LNCaP clone FGC (cell line): ENCODE measurements around the gene ZNF142.

Source experiments
- DNase-seq: peaks from one replicate; pipeline ENCODE4 v3.0.0-alpha.2; 2011; ENCODE audit warnings: low read depth
- H3K4me3 ChIP-seq: 2 replicates; pipeline ENCODE4 v1.5.1; 2011; ENCODE audit warnings: mild to moderate bottlenecking, low read depth, low read length, control low read depth
- CTCF ChIP-seq: IDR thresholded peaks from 2 replicates; pipeline ENCODE4 v1.5.1; 2012; ENCODE audit warnings: mild to moderate bottlenecking; ENCODE audit not compliant: control insufficient read depth, insufficient read depth; ENCODE audit errors: extremely low read depth

Gene ZNF142

GRCh38 chr2:218664653-218665052, 5.2 kb upstream of the ZNF142 start:
- no peak overlapping the region for H3K4me3 ChIP-seq
- no peak for DNase-seq
- no peak for TF ChIP-seq CTCF

GRCh38 chr2:218663901-218664300, 4.5 kb upstream of the ZNF142 start:
- no peak for DNase-seq
- TF ChIP-seq CTCF: no peak
- no peak overlapping the region for H3K4me3 ChIP-seq

- no peak for TF ChIP-seq CTCF
- no peak for DNase-seq
- no peak overlapping the region for H3K4me3 ChIP-seq
These were observed 3.4 kb upstream of the ZNF142 start for GRCh38 chr2:218662827-218663226.

GRCh38 chr2:218662377-218662776, 3.0 kb upstream of the ZNF142 start:
- TF ChIP-seq CTCF: no peak
- DNase-seq: no peak
- H3K4me3 ChIP-seq: no peak overlapping the region

- peak overlapping the region; percentile 94 for H3K4me3 ChIP-seq
- TF ChIP-seq CTCF: no peak
- DNase-seq: no peak
These were observed 550 bp upstream of the ZNF142 start for GRCh38 chr2:218659988-218660358.

GRCh38 chr2:218658671-218659257, 659 bp downstream of the ZNF142 start:
- no peak for DNase-seq
- peak overlapping the region; percentile 94 for H3K4me3 ChIP-seq
- TF ChIP-seq CTCF: peak; percentile 35

GRCh38 chr2:218655751-218656150, 3.7 kb downstream of the ZNF142 start:
- DNase-seq: no peak
- H3K4me3 ChIP-seq: no peak overlapping the region
- no peak for TF ChIP-seq CTCF
